Rectal smooth muscle tissue (tissue), 1 donor: ENCODE results near the gene LRRC61.
A peak's percentile ranks its signal among the peaks of the same experiment; 100 is the strongest.
"Not testable (repeated sequence)": the region's sequence is repeated elsewhere in the genome, so short reads cannot be mapped to it uniquely, and the experiment has no call there.

Experiments used
- H3K27ac ChIP-seq: one replicate; pipeline ENCODE4 v1.7.0; 2013; ENCODE audit warnings: low read depth, low read length, inconsistent platforms
- H3K27me3 ChIP-seq: one replicate; pipeline ENCODE4 v1.7.0; 2013; ENCODE audit warnings: low read length; ENCODE audit not compliant: control insufficient read depth, insufficient read depth
- H3K36me3 ChIP-seq: one replicate; pipeline ENCODE4 v1.7.0; 2013; ENCODE audit warnings: low read length; ENCODE audit not compliant: control insufficient read depth, insufficient read depth
- H3K4me1 ChIP-seq: one replicate; pipeline ENCODE4 v1.7.0; 2013; ENCODE audit warnings: low read length; ENCODE audit not compliant: control insufficient read depth, insufficient read depth
- H3K4me3 ChIP-seq: one replicate; pipeline ENCODE4 v1.7.0; 2013; ENCODE audit warnings: low read length
- H3K9ac ChIP-seq: one replicate; pipeline ENCODE4 v1.7.0; 2013; ENCODE audit warnings: low read length

Gene LRRC61

DNA sequence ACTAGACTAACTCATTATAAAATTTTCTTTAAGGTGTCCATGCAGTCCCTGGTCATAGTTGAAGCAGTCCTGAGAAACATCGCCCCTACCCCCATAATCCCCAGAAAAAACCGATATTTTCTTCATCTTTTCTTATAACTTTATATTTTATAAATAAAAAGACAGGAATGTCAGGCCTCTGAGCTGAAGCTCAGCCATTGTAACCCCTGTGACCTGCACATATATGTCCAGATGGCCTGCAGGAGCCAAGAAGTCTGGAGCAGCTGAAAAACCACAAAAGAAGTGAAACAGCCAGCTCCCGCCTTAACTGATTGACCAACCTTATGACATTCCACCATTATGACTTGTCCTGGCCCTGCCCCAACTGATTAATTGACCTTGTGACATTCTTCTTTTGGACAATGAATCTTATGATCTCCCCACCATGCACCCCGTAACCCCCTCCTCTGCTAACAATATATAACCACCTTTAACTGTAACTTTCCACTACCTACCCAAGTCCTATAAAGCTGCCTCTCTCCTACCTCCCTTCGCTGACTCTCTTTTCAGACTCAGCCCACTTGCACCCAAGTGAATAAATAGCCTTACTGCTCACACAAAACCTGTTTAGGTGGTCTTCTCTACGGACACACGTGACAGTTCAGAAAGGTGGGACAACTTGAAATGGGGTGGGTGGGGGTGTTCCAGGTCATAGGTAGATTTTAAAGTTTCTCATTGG lies 10.3 kb upstream of the LRRC61 start:
- H3K27me3 ChIP-seq, H3K4me1 ChIP-seq, H3K4me3 ChIP-seq: not testable (repeated sequence)

GRCh38 chr7:150313367-150313809 lies 9.8 kb upstream of the LRRC61 start:
- Histone ChIP-seq H3K4me1 (no peaks in the 10 kb centered on the region), H3K27ac (no peak overlapping the region), H3K27me3 (no peaks in the 10 kb centered on the region), H3K9ac (no peak overlapping the region), H3K36me3 (no peaks in the 10 kb centered on the region), H3K4me3 (no peak overlapping the region)

More for the DNA sequence above, 10.3 kb upstream of the LRRC61 start:
- H3K27ac ChIP-seq, H3K9ac ChIP-seq, H3K36me3 ChIP-seq: not testable (repeated sequence)

DNA sequence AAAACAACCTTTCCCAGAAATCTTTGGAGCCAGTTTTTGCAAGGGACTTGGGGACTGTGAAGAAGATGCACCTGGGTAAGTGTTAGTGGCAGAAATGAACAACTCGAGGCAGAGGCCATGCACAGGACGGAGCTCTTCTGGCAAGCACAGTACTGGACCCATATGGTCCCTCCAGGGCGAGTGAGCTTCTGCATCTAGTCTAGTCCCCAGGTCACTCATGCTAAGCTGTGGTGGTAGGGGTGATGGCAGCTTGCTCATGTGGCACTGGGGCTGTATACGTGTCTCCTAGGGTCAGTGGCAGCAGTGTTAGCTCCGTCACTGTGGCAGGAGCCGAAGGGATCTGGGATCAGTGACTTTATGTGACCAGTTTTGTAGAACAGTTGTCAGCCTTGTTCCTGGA lies 9.3 kb upstream of the LRRC61 start:
- H3K27ac ChIP-seq, result no peak overlapping the region

DNA sequence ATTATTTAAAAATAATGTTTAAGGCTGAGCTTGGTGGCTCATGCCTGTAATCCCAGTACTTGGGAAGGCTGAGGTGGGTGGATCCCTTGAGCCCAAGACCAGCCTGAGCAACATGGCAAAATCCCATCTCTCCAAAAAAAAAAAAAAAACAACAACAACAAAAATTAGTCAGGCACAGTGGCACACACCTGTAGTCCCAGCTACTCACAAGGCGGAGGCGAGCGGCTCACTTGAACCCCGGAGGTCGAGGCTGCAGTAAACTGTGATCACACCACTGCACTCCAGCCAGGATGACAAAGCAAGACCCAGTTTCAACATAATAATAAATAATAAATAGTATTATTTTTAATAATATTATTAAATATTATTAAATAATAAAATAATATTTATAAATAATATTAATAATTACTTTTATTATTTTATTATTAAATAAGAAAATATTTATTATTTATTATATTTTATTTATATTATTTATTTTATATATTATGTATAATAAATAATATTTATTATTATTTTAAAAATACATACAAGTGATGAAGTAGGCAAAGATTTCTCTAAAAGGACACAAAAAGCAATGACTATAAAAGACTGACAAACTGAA lies 8.4 kb upstream of the LRRC61 start:
- H3K4me3 ChIP-seq, result no peak overlapping the region
- H3K9ac ChIP-seq, result no peak overlapping the region
- no peaks in the 10 kb centered on the region for H3K36me3 ChIP-seq
- H3K27me3 ChIP-seq, result no peaks in the 10 kb centered on the region
- H3K4me1 ChIP-seq, result no peaks in the 10 kb centered on the region
- H3K27ac ChIP-seq, result no peak overlapping the region

More for the DNA sequence above, 9.3 kb upstream of the LRRC61 start:
- Histone ChIP-seq H3K4me3 (no peak overlapping the region), H3K27me3 (no peaks in the 10 kb centered on the region), H3K36me3 (no peaks in the 10 kb centered on the region), H3K9ac (no peak overlapping the region), H3K4me1 (no peaks in the 10 kb centered on the region)

- H3K4me1 ChIP-seq, H3K27me3 ChIP-seq, H3K9ac ChIP-seq, H3K36me3 ChIP-seq, H3K4me3 ChIP-seq, H3K27ac ChIP-seq: not testable (repeated sequence)
These were observed 6.2 kb upstream of the LRRC61 start for GRCh38 chr7:150316987-150317386.

GRCh38 chr7:150317748-150318444 lies 5.3 kb upstream of the LRRC61 start:
- no peak overlapping the region for H3K4me3 ChIP-seq
- no peaks in the 10 kb centered on the region for H3K4me1 ChIP-seq
- no peak overlapping the region for H3K27ac ChIP-seq
- H3K9ac ChIP-seq, result no peak overlapping the region
- no peaks in the 10 kb centered on the region for H3K36me3 ChIP-seq
- no peaks in the 10 kb centered on the region for H3K27me3 ChIP-seq

- Histone ChIP-seq H3K27me3 (no peaks in the 10 kb centered on the region), H3K9ac (no peak overlapping the region), H3K4me3 (no peak overlapping the region), H3K36me3 (peaks cover under 1% of the 10 kb centered on the region), H3K4me1 (peaks cover 3% of the 10 kb centered on the region), H3K27ac (no peak overlapping the region)
These were observed 1.4 kb upstream of the LRRC61 start for GRCh38 chr7:150321788-150322113.

DNA sequence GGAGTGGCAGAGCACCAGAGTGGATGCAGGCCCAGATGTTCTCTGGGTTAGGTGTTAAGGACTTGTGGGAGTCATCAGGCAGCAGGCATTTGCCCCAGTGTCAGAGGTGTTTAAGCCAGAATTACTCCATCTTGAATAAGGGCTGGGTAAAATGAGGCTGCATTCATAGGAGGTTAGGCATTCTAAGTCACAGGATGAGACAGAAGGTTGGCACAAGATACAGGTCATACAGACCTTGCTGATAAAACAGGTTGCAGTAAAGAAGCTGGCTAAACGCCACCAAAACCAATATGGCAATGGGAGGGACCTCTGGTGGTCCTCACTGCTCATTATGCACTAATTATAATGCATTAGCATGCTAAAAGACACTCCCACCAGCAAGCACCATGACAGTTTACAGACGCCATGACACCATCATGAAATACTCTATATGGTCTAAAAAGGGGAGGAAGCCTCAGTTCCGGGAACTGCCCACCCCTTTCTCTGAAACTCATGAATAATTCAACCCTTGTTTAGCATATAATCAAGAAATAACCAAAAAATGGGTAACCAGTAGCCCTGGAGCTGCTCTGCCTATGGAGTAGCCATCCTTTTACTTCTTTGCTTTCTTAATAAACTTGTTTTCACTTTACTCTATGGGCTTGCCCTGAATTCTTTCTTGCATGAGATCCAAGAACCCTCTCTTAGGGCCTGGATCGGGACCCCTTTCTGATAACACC lies 882 bp upstream of the LRRC61 start:
- Histone ChIP-seq H3K27me3 (no peaks in the 10 kb centered on the region), H3K4me3 (peak overlapping the region; percentile 92), H3K4me1 (peaks cover 3% of the 10 kb centered on the region), H3K36me3 (peaks cover 3% of the 10 kb centered on the region), H3K9ac (peak overlapping the region; percentile 74), H3K27ac (peak overlapping the region; percentile 75)

DNA sequence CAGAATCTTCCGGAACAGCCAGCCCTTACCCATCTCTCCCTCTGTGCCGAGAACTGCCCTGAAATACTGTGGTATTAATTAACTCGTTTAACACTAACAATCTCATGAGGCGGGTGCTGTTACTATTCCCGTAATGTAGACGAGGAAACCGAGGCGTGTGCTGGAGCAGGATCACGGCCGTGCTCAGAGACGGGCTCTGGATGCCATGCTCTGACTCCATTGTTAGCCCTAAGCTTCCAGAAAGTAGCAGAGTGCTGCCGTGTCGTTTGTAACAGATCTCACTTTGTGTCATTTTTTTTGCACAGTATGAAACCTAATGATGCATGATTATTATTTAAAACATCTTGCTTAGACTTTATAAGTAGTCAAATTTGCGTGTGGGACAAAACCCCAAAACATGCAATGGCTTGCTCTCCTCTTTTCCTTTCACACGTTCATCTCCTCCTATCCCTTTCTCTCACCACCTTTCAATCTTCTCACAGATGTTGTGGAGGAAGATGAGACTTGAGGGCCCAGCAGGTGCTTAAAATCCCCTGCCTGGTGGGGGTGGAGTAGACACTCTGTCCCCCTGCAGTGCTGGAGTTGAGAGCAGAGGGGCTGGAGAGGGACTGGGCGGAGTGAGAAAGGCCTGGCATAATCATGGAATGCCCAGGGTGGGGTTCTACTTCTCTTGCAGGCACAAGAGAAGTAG lies 672 bp downstream of the LRRC61 start:
- H3K36me3 ChIP-seq, result peaks cover 3% of the 10 kb centered on the region
- peaks cover 3% of the 10 kb centered on the region for H3K4me1 ChIP-seq
- peak overlapping the region; percentile 92 for H3K4me3 ChIP-seq
- H3K9ac ChIP-seq, result peak overlapping the region; percentile 74
- H3K27me3 ChIP-seq, result no peaks in the 10 kb centered on the region
- peak overlapping the region; percentile 75 for H3K27ac ChIP-seq

GRCh38 chr7:150324373-150324961 lies 1.3 kb downstream of the LRRC61 start:
- no peaks in the 10 kb centered on the region for H3K27me3 ChIP-seq
- H3K36me3 ChIP-seq, result peaks cover 5% of the 10 kb centered on the region
- peaks cover 3% of the 10 kb centered on the region for H3K4me1 ChIP-seq
- peak overlapping the region; percentile 75 for H3K27ac ChIP-seq
- no peak overlapping the region for H3K9ac ChIP-seq
- peak overlapping the region; percentile 92 for H3K4me3 ChIP-seq

GRCh38 chr7:150325110-150325611 lies 2.0 kb downstream of the LRRC61 start:
- H3K36me3 ChIP-seq, result peaks cover 5% of the 10 kb centered on the region
- H3K27ac ChIP-seq, result no peak overlapping the region
- no peak overlapping the region for H3K4me3 ChIP-seq

More at GRCh38 chr7:150325110-150325611, 2.0 kb downstream of the LRRC61 start:
- H3K27me3 ChIP-seq, result no peaks in the 10 kb centered on the region
- H3K4me1 ChIP-seq, result peaks cover 3% of the 10 kb centered on the region
- no peak overlapping the region for H3K9ac ChIP-seq
